Measurements from ENCODE around the gene C11orf68. TPM values are rescaled to one million over a fixed set of nuclear protein-coding genes. Genes with fewer than 3 reads are reported as not detected.

Gene C11orf68
- total and polyA plus RNA-seq, 2 experiments from 2014 or later: 16.8 to 23.2 TPM

DNA sequence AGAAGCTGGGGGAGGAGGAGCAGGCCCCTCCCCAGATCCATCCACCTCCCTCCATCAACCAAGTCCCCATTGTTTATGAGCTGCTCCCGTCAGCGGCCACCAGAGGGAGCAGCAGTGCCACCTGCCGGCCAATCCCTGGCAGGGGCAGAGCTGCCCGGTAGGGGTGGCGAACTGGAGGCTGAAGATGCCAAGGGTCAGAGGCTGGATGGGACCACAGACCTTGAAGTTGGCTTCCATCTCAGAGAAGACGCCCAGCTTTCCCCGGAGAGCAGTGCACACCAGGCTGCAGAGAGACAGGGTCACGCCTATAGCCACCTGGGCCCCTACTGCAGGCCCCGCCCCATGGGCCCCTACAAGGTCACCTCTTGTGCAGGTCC lies 34.2 kb downstream of the C11orf68 start (continued):
- TF ChIP-seq REST (IDR thresholded peaks at IDR 0.05; ENCODE audit: unreplicated experiment): no peak
- no peak for TF ChIP-seq JUNB (IDR thresholded peaks at IDR 0.05; ENCODE audit: unreplicated experiment)
- TF ChIP-seq ZNF331 (CRISPR knock-in tag; IDR thresholded peaks at IDR 0.05; ENCODE audit: low read depth): no peak
- TF ChIP-seq CREB1 (CRISPR knock-in tag; IDR thresholded peaks at IDR 0.05; ENCODE audit: low read depth): 0 out of 2 replicates have a peak, but pooled peaks have one; percentile 47

DNA sequence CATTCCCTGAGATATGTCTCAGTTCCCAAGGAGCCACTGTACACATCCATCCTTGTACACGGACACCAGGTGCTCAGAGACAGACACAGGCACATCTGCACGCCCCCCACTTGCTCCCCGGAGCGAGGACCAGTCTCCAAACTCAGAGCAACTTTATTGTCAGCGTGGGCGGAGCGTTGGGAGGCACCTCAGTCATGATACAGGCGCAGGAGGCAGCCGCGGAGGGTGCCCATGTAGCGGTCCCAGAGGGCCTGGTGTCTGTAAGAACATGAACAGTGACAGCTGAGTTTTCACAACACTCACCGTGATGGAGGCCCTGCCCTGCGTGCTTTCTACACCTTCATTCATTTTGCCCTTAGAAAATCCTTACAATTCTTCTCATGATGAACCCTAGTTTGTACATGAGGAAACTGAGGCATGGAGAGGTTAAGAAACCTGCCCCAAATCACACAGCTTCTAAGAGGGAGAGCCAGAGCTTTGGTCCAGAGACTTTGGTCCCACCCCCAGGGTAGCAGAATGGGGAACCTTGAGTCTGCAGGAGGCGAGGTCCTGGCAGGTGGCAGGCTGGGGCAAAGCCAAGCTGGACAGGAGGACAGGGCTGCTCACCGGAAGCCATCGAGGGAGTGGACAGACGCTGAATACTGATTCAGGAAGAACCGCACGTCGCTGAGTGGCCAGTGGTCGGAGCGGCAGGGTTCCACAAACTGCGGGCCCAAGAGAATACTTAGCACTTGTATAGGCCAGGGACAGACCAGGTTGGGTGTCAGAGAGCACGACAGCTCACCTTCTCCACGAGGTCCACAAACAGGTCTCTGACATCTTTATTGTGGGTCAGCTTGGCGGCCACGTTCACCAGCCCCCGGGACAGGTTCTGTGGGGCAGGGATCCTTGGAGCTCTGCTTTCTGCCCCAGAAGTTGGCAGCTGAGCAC lies 34.8 kb downstream of the C11orf68 start:
- Histone ChIP-seq H2AFZ (no peak overlapping the region), H4K20me1 (replicated peaks; ENCODE audit: insufficient read depth) (peaks cover 18% of the 10 kb centered on the region; the same call in 1 of the 2 replicates), H3K27ac (ENCODE audit: low read depth) (no peak overlapping the region), H3K4me3 (no peak overlapping the region), H3F3A (replicated peaks; ENCODE audit: low read depth) (peaks cover 29% of the 10 kb centered on the region), H3K79me2 (replicated peaks; ENCODE audit: insufficient read depth) (0 out of 2 replicates have a peak, but pooled peaks cover 9% of the 10 kb centered on the region), H3K27me3 (ENCODE audit: insufficient read depth) (peaks cover under 1% of the 10 kb centered on the region; the same call in 1 of the 2 replicates), H3K9me2 (ENCODE audit: insufficient read depth) (no peaks in the 10 kb centered on the region), H3K36me3 (ENCODE audit: insufficient read depth) (peaks cover 14% of the 10 kb centered on the region; the same call in 1 of the 2 replicates), H3K4me2 (no peak overlapping the region), H3K4me1 (ENCODE audit: insufficient read depth) (peaks cover 9% of the 10 kb centered on the region)
- Mint-ChIP-seq H3K9me3 (peaks cover 2% of the 10 kb centered on the region; the same call in 1 of the 3 replicates), H3K27me3 (ENCODE audit: insufficient read depth, low read depth, poor library complexity) (peaks cover 14% of the 10 kb centered on the region), H3K4me3 (no peak overlapping the region; the same call in 2 of the 3 replicates), H3K36me3 (ENCODE audit: low read depth) (peaks cover 45% of the 10 kb centered on the region), H3K4me1 (peaks cover 15% of the 10 kb centered on the region), H3K27ac (no peak overlapping the region)
- DNase-seq (ENCODE audit: low spot score) (no peak), ATAC-seq (no peak)
- no peak for TF ChIP-seq EZH2phosphoT487 (IDR thresholded peaks at IDR 0.05; ENCODE audit: unreplicated experiment)
- no peak for TF ChIP-seq POLR2AphosphoS5 (IDR thresholded peaks at IDR 0.05; ENCODE audit: low read depth)
- no peak for TF ChIP-seq ZNF462 (CRISPR knock-in tag; IDR thresholded peaks at IDR 0.05)
- TF ChIP-seq JUNB (IDR thresholded peaks at IDR 0.05; ENCODE audit: unreplicated experiment): no peak
- TF ChIP-seq ZNF331 (CRISPR knock-in tag; IDR thresholded peaks at IDR 0.05; ENCODE audit: low read depth): no peak
- no peak for TF ChIP-seq EZH2 (IDR thresholded peaks at IDR 0.05; ENCODE audit: low read depth, unreplicated experiment)
- TF ChIP-seq NANOG (IDR thresholded peaks at IDR 0.05; ENCODE audit: borderline replicate concordance): no peak
- no peak for TF ChIP-seq ZNF114 (CRISPR knock-in tag; IDR thresholded peaks at IDR 0.05)
- no peak for TF ChIP-seq STAT1 (IDR thresholded peaks at IDR 0.05; ENCODE audit: unreplicated experiment)
- no peak for TF ChIP-seq ETS1 (IDR thresholded peaks at IDR 0.05)
- TF ChIP-seq CREB1 (CRISPR knock-in tag; IDR thresholded peaks at IDR 0.05; ENCODE audit: low read depth): no peak
